SK-N-SH (cell line): ENCODE data around the gene SCFD1.

Experiments
- CHD2 ChIP-seq: fragments of 150-350 bp; IDR thresholded peaks from 2 replicates; pipeline ENCODE4 v1.6.1; 2018; ENCODE audit warnings: low read length; ENCODE audit not compliant: partially characterized antibody
- EP300 ChIP-seq, 2 experiments: IDR thresholded peaks; 2 replicates each; pipeline versions ENCODE4 v1.4.0 to v1.6.1; 2012; ENCODE audit warnings: borderline replicate concordance in 1 of 2, low read depth in 1 of 2, low read length in 1 of 2
- MXI1 ChIP-seq: IDR thresholded peaks from 2 replicates; pipeline ENCODE4 v1.6.1; 2012; ENCODE audit warnings: mild to moderate bottlenecking, low read depth, low read length, improper control_type of control experiment
- NFIC ChIP-seq: IDR thresholded peaks from 2 replicates; pipeline ENCODE4 v1.4.0; 2012; ENCODE audit warnings: borderline replicate concordance
- POLR2AphosphoS5 ChIP-seq: IDR thresholded peaks from 2 replicates; pipeline ENCODE4 v1.6.1; 2012; ENCODE audit warnings: low read depth, low read length
- RAD21 ChIP-seq: IDR thresholded peaks from 2 replicates; pipeline ENCODE4 v1.6.1; 2012; ENCODE audit warnings: mild to moderate bottlenecking, low read length
- RFX5 ChIP-seq: IDR thresholded peaks from 2 replicates; pipeline ENCODE4 v1.6.1; 2012; ENCODE audit warnings: mild to moderate bottlenecking, improper control_type of control experiment, low read length
- SIN3A ChIP-seq: IDR thresholded peaks from 2 replicates; pipeline ENCODE4 v1.6.1; 2012; ENCODE audit warnings: low read depth, mild to moderate bottlenecking, low read length, moderate library complexity, borderline replicate concordance
- TAF1 ChIP-seq: IDR thresholded peaks from 2 replicates; pipeline ENCODE4 v1.6.1; 2012; ENCODE audit warnings: low read depth, mild to moderate bottlenecking, low read length, moderate library complexity, borderline replicate concordance
- YY1 ChIP-seq: IDR thresholded peaks from 2 replicates; pipeline ENCODE4 v1.4.0; 2012; ENCODE audit warnings: low read depth, mild to moderate bottlenecking
- TF ChIP-seq, protein P1 (sequence below): IDR thresholded peaks from 2 replicates; pipeline ENCODE4 v1.4.0; 2012; ENCODE audit warnings: low read depth
- TF ChIP-seq, protein P2 (sequence below): fragments of 200-600 bp; sonication (generic); IDR thresholded peaks from 2 replicates; pipeline ENCODE4 v1.6.1; 2017; ENCODE audit warnings: antibody characterized with exemption, mild to moderate bottlenecking, moderate library complexity
- TF ChIP-seq, protein P3 (sequence below): IDR thresholded peaks from 2 replicates; pipeline ENCODE4 v1.4.0; 2012; ENCODE audit warnings: low read depth, borderline replicate concordance
- TF ChIP-seq, protein P4 (sequence below): IDR thresholded peaks from 2 replicates; pipeline ENCODE4 v1.6.1; 2012; ENCODE audit warnings: mild to moderate bottlenecking, low read depth, low read length, moderate library complexity

DNA sequence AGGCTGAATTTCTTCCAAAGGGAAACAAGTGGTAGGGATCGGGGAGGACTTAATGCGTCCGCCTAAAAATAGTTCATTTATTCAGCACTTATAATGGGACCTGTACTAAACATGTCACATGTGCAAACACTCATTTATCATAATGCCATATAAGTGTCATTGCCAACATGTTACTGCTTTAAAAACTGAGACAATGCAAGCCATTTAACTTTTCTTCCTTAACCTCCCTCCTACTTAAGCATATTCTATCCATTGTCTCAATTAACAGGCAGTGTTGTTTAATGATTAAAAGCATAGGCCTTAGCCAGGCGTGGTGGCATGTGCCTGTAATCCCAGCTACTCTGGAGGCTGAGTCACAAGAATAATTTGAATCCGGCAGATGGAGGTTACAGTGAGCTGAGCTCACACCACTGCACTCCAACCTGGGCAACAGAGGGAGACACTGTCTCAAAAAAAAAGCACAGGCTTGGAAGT is 13.5 kb upstream of the SCFD1 start:
- TF ChIP-seq, protein P1, sequence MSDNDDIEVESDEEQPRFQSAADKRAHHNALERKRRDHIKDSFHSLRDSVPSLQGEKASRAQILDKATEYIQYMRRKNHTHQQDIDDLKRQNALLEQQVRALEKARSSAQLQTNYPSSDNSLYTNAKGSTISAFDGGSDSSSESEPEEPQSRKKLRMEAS = no peak
- TF ChIP-seq, protein P2, sequence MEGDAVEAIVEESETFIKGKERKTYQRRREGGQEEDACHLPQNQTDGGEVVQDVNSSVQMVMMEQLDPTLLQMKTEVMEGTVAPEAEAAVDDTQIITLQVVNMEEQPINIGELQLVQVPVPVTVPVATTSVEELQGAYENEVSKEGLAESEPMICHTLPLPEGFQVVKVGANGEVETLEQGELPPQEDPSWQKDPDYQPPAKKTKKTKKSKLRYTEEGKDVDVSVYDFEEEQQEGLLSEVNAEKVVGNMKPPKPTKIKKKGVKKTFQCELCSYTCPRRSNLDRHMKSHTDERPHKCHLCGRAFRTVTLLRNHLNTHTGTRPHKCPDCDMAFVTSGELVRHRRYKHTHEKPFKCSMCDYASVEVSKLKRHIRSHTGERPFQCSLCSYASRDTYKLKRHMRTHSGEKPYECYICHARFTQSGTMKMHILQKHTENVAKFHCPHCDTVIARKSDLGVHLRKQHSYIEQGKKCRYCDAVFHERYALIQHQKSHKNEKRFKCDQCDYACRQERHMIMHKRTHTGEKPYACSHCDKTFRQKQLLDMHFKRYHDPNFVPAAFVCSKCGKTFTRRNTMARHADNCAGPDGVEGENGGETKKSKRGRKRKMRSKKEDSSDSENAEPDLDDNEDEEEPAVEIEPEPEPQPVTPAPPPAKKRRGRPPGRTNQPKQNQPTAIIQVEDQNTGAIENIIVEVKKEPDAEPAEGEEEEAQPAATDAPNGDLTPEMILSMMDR = peak; percentile 24; the same call in 1 of the 2 replicates
- TF ChIP-seq MXI1 (no peak), TAF1 (no peak), EP300 (IDR thresholded peaks at IDR 0.05; ENCODE audit: borderline replicate concordance in 1 of 2, low read depth in 1 of 2, low read length in 1 of 2) (no peak), CHD2 (no peak), NFIC (no peak), SIN3A (no peak), POLR2AphosphoS5 (no peak), YY1 (no peak), RFX5 (no peak), RAD21 (no peak)
- TF ChIP-seq, protein P3, sequence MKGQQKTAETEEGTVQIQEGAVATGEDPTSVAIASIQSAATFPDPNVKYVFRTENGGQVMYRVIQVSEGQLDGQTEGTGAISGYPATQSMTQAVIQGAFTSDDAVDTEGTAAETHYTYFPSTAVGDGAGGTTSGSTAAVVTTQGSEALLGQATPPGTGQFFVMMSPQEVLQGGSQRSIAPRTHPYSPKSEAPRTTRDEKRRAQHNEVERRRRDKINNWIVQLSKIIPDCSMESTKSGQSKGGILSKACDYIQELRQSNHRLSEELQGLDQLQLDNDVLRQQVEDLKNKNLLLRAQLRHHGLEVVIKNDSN = no peak
- TF ChIP-seq, protein P4, sequence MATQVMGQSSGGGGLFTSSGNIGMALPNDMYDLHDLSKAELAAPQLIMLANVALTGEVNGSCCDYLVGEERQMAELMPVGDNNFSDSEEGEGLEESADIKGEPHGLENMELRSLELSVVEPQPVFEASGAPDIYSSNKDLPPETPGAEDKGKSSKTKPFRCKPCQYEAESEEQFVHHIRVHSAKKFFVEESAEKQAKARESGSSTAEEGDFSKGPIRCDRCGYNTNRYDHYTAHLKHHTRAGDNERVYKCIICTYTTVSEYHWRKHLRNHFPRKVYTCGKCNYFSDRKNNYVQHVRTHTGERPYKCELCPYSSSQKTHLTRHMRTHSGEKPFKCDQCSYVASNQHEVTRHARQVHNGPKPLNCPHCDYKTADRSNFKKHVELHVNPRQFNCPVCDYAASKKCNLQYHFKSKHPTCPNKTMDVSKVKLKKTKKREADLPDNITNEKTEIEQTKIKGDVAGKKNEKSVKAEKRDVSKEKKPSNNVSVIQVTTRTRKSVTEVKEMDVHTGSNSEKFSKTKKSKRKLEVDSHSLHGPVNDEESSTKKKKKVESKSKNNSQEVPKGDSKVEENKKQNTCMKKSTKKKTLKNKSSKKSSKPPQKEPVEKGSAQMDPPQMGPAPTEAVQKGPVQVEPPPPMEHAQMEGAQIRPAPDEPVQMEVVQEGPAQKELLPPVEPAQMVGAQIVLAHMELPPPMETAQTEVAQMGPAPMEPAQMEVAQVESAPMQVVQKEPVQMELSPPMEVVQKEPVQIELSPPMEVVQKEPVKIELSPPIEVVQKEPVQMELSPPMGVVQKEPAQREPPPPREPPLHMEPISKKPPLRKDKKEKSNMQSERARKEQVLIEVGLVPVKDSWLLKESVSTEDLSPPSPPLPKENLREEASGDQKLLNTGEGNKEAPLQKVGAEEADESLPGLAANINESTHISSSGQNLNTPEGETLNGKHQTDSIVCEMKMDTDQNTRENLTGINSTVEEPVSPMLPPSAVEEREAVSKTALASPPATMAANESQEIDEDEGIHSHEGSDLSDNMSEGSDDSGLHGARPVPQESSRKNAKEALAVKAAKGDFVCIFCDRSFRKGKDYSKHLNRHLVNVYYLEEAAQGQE = no peak
